ENCODE data around the gene SYNPO.

SYNPO gene

GRCh38 chr5:150641006-150641570 is 628 bp downstream of the SYNPO start:
- DNase-seq (ENCODE audit: low read depth, low spot score), result no peak

GRCh38 chr5:150641824-150642566 is 1.5 kb downstream of the SYNPO start:
- DNase-seq (ENCODE audit: low read depth, low spot score), result no peak

GRCh38 chr5:150642567-150642927 is 2.1 kb downstream of the SYNPO start:
- DNase-seq (ENCODE audit: low read depth, low spot score), result no peak

- DNase-seq (ENCODE audit: low read depth, low spot score), result no peak
These were observed 2.7 kb downstream of the SYNPO start for GRCh38 chr5:150642991-150643710.

- DNase-seq (ENCODE audit: low read depth, low spot score), result no peak
These were observed 3.6 kb downstream of the SYNPO start for GRCh38 chr5:150644058-150644457.

- no peak for DNase-seq (ENCODE audit: low read depth, low spot score)
These were observed 4.1 kb downstream of the SYNPO start for GRCh38 chr5:150644514-150644913.

GRCh38 chr5:150645070-150645700 is 4.7 kb downstream of the SYNPO start:
- no peak for DNase-seq (ENCODE audit: low read depth, low spot score)

- no peak for DNase-seq (ENCODE audit: low read depth, low spot score)
These were observed 7.1 kb downstream of the SYNPO start for GRCh38 chr5:150647275-150648251.

- DNase-seq (ENCODE audit: low read depth, low spot score), result no peak
These were observed 8.0 kb downstream of the SYNPO start for GRCh38 chr5:150648294-150649107.

- DNase-seq (ENCODE audit: low read depth, low spot score), result no peak
These were observed 8.9 kb downstream of the SYNPO start for GRCh38 chr5:150649108-150650020.

GRCh38 chr5:150650021-150651006 is 9.9 kb downstream of the SYNPO start:
- no peak for DNase-seq (ENCODE audit: low read depth, low spot score)

- no peak for DNase-seq (ENCODE audit: low read depth, low spot score)
These were observed 10.9 kb downstream of the SYNPO start for GRCh38 chr5:150651382-150651781.

GRCh38 chr5:150651924-150652671 is 11.6 kb downstream of the SYNPO start:
- DNase-seq (ENCODE audit: low read depth, low spot score), result no peak

GRCh38 chr5:150653145-150653761 is 12.8 kb downstream of the SYNPO start:
- no peak for DNase-seq (ENCODE audit: low read depth, low spot score)

GRCh38 chr5:150653762-150654556 is 13.5 kb downstream of the SYNPO start:
- no peak for DNase-seq (ENCODE audit: low read depth, low spot score)

GRCh38 chr5:150655221-150655620 is 14.8 kb downstream of the SYNPO start:
- no peak for DNase-seq (ENCODE audit: low read depth, low spot score)

Data from activated CD4-positive, CD25-positive, alpha-beta regulatory T cell treated with anti-CD3 and anti-CD28 coated beads, Interleukin-2, amount 50 U/mL, for 16 hours (primary cell).